Stimulated activated CD4-positive, alpha-beta T cell treated with anti-CD3 and anti-CD28 coated beads, Interleukin-12 subunit alpha, Interleukin-12 subunit beta, amount 100 ng/mL, for 4 hours (primary cell): ENCODE measurements around the gene A1BG.
A peak's percentile ranks its signal among the peaks of the same experiment; 100 is the strongest.
"Not testable (repeated sequence)": the region's sequence is repeated elsewhere in the genome, so short reads cannot be mapped to it uniquely, and the experiment has no call there.

ENCODE experiments used
- DNase-seq: peaks from one replicate; pipeline ENCODE4 v3.0.0-alpha.2; 2020

Gene A1BG

DNA sequence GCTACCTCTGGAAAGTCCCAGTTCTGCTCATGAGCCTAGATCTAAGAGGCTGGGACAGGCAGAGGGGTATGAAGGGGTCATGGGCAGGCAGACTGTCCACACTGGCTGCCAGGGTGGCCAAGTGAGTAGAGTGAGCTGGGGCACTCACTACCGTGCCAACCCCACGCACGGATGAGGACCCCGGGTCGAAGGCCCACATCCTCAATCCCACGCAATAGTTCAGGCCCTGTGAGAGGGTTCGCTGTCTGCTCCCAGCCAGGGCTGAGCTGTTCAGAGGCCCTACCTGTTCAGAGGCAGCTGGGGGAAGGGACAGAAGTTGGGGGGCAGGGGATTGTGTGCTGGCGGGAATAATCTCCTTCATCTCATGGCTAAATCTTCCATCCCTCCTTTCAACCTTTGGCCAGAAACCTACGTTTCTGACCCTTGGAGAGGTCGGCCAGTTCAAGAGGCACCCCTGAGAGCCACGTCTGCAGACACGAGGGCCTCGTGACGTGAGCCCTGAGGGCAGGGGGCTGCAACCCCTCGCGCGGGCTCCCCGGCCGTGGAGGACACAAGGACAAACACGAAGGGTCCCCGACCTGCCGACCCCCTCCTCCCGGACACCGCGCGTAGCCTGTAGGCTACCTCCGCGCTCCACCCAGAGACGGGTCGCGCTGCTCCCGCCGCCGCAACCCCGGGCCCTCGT is 32.7 kb upstream of the A1BG start:
- DNase-seq, result peak; percentile 43

DNA sequence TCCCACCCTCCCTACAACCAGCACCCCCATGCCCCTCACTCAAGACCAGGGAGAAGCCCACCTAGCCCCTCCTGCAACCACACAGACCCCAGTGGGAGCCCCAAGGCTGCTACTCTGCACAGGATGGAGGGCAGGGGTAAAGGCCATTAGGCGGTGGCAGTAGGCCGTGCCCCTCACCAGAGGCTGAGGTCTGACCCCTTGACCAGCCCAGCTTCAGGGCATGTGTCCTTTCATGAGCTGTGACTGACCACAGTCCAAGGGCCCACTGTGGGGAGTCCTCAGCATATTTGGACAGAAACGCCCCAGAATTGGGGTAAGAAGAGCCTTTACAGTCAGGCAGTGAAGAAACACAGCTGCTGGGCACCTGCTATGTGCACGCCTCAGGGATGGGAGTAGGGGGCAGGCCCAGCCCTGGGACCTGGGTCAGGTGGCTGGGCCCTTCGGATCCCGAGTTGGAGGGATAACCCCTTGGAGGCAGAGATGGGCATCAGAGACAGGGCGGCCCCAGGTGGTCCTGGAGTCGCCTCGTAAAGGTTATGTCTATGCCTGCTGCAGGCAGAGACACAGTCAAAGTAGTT is 32.1 kb upstream of the A1BG start:
- DNase-seq, result no peak

DNA sequence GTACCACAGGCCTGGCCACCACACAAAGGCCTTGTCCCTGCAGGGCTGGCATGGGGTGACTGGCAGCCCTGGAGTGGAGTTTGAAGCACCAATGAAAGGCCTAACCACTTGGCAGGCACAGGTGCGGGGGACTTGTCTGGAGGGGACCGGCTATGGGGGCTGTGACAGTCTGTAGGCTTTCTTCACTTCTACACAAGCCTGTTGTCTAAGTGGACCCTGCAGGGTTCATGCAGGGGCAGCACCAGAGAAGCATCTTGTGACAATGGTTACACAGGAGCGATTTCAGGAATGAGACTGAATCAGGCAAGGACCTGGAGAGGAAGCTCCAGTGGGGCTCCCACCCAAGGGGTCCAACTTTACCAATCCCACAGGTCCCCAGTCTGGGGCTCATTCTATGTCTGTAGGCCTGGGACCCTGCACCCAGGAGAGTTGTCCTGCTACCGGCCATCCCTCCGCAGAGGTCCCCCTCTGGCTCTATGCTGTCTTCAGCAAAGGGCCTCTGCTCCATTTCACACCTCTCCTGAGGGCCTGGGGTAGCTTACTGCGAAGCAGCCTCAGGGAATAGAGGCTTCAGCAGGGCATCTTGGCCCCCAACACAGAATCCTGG is 29.8 kb upstream of the A1BG start:
- no peak for DNase-seq

DNA sequence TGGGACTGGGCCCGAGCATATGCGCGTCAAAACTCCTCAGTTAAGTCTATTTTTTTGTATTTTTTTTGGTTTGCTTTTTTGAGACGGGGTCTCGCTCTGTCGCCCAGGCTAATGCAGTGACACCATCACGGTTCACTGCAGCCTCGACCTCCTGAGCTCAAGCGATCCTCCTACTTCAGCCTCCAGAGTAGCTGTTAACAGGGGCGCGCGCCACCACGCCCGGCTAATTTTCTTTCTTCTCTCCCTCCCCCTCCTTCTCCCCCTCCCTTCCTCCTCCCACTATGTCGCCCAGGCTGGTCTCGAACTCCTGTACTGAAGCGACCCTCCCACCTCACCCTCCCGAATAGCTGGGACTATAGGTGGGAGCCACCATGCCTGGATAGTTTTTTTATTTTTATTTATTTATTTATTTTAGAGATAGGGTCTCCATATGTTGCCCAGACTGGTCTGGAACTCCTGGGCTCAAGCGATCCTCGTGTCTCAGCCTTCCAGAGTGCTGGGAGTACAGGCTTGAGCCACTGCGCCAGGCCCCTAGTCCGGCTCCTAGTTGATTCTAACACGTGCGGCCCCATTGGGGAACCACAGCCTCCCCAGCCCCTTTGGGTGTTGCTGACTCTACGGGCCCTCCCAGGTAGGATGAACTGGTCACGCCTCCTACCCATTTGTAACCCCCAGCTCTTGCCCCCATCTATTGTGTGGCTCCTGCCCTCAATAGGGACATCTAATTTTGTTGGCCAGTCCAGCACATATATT is 28.3 kb upstream of the A1BG start:
- no peak for DNase-seq

DNA sequence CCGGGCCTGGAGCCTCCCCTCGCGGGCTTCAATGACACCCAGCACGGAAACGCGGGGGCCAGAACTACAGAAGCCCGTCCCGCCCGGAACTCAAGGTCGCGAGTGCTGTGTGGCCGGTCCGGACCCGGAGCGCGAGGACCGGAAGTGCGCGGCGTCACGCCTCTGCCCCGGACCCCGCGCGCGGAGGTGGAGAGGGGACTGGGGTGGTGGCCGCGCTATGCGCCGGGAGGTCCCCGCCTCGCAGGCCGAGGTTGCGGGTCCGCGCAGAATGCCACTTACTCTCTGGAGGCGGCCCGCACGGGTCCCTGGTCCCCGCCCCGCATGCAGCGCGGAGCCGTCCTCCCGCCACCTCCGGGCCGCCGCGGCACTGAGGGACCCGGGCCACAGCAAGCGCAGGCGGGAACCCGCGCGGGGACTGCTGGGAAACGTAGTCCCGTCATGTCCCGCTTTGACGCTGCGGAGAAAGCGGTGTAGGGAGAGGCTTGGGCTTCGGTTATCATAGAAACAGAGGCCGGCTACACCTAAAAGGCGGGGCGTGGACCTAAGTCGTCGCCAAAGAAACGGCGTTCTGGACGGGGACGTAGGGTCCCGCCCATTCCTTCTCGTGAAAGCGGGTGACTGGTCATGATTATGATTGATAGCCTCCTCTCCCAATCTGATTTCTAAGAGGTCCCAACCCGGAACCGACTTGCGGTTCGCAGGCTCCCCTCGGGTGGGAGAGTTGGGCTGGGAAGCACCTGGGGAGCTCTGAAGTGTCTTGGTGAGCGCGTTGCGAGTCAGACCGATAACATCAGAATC is 27.6 kb upstream of the A1BG start, which contains the start of gene ZNF837:
ZNF837 (minus strand) TSS at position 369 of the 798 bp plus-strand sequence. CDS start 11,698 bp downstream, outside the sequence.
- DNase-seq, result peak; percentile 94

DNA sequence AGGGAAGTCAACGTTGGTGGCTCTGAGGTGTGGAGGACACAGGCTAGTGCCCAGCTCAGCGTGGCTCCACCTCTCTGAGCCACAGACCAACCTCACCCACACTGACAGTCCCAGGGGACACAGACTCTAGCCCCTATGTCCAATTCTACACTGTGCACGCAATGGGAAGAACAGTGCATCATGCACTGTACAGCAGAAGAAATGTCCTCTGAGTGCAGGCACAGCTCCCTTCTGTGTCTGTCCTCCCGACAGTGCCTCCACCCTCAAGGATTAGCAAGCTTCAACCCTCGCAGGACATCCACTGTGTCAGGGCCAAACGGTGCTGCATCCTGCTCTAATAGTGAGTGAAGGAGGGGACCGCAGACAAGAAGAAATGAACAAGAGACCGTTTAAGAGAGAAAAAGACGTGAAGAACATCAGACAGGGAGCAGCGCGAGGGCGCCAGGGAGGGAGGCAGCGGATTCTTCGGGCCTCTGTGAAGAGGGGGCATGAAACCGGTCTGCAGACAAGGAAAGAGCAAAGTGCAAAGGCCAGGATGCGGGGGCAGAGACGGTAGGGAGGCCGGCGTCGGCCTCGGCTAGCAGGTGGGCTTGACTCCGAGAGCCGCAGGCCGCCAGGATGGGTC is 26.9 kb upstream of the A1BG start:
- no peak for DNase-seq

DNA sequence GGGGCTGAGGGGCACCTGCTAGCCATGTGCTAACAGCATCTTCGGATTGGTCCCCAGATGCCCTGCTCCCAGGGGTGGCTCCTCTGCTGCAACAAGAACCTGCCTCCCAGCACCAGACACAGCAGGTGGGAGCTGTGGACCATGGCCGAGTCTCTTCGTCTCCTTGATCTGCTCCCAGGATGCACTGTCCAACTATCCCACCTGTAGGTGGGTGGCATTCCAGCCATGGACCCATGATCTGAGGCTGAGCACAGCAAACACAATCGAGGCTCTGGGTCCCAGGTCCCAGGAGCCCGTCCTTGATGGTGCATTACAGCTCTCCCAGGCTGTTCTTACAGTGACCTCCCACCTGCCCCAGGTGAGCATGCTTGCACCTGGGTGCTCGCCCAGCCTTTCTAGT is 26.0 kb upstream of the A1BG start:
- DNase-seq, result no peak

DNA sequence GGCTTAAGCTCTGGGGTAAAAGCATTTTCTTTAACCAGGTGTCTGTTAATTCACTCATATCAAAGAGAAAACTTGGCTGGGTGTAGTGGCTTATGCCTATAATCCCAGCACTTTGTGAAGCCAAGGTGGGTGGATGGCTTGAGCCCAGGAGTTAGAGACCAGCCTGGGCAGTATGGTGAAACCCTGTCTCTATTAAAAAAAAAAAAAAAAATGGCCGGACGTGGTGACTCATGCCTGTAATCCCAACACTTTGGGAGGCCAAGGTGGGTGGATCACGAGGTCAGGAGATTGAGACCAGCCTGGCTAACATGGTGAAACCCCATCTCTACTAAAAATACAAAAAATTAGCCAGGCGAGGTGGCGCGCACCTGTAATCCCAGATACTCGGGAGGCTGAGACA is 23.4 kb upstream of the A1BG start:
- not testable (repeated sequence) for DNase-seq

DNA sequence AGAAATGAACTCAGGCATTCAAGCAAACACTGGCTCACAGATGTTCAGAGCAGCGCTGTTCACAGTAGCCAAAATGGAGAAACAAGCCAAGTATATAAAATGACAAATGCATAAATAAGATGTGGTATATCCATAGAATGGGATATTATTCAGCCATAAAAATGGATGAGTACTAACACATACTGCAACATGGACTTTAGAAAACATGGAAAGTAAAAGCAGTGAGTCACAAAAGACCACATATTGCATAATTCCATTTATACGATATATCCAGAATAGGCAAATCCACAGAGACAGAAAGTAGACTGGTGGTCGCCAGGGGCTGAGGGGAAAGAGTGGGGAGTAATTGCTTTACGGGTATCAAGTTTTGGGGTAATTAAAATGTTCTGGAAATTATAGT is 20.9 kb upstream of the A1BG start:
- no peak for DNase-seq

DNA sequence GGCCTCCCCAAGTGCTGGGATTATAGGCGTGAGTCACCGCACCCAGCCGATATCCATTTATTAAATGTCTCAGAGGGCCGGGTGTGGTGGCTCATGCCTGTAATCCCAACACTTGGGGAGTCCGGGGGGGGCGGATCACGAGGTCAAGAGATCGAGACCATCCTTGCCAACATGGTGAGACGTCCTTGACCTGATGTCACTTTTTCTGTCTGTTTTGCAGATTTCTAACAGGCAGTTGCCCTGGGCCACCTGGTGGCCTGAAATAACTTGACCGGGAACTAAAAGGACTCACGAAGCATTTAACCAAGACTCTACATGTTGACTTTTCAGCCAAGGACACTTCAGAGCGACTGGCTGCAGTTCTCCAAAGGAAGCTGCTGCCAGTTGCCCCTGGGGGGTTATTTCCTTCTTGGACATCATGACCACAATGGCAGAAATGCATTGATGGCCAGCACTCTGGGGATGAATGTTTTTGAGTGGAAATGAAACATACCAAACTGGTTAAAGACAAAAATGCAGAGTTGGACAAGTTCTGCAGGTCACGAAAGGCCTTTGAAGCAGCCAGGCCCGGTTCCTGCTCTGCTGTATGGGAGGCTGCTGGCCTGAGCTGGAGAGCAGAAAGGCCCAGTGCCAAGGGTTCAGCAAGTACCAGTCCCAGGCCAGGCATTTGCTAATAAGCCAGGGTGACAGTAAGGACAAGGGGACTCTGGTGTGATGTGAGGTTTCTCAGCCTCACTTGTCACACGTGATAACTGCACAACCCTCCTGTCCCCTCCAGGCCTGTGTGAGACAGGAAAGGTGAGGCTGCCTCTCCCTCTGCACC is 19.2 kb upstream of the A1BG start:
- DNase-seq, result no peak

DNA sequence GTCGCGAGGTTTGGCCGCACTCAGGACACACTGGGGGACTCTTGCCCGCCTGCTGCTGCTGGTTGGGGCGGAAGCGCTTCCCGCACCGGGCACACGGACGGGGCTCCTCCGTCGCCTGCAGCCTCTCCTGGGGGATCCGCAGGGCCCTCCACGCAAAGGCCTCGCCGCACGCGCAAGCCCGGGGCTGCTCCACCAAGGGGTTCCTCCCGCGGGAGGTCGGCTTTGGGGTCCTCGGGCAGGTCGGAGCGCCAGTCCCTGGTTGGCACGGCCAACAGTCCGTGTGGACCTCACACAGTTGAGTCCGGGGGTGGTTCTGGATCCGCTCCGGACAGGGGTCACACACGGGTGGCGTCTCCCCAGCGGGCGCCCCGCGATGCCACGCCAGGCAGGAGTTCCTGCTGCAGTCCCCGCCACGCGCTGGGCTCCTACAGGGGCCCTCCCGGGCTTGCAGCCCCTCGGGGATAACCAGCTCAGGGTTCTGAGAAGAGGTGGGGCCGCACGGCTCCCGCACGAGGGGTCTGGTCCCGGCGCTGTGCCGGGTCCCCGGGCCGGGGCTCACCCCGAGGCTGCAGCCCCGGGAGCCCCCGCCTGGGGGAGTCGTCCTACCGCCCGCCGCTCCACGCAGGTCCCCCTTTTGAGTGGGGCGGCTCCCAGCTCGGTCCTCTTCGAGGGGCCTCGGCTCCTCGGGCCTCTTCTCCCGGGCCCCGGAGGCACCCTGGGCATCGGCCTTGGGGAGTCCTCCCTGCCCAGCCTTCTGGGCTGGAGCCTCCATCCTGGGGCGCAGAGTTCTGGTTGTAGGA is 15.5 kb upstream of the A1BG start:
- no peak for DNase-seq

DNA sequence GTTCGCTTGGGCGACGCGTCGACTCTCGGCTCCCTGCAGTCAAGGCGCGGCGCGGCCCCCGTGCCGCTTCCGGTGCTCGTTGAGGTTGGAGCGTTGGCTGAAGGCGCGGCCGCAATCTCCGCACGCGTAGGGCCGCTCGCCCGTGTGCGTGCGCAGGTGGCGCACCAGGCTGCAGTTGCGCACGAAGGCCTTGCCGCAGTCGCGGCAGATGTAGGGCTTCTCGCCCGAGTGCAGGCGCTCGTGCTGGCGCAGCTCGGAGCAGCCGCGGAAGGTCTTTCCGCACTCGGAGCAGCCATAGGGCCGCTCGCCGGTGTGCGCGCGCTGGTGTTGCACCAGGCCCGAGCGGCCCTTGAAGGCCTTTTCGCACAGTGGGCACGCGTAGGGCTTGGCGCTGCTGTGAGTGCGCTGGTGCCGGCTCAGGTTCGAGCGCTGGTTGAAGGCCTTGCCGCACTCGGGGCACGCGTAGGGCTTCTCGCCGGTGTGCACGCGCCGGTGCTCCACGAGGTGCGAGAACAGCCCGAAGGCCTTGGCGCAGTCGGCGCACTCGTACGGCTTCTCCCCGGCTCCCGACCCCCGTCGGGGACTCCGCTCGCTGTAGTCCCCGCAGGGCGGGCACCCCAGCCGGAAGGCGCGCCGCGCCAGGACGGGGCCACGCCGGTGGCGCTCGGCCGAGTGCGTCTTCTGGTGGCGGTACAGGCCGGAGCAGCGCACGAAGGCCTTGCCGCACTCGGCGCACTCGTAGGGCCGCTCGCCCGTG is 14.6 kb upstream of the A1BG start:
- no peak for DNase-seq

DNA sequence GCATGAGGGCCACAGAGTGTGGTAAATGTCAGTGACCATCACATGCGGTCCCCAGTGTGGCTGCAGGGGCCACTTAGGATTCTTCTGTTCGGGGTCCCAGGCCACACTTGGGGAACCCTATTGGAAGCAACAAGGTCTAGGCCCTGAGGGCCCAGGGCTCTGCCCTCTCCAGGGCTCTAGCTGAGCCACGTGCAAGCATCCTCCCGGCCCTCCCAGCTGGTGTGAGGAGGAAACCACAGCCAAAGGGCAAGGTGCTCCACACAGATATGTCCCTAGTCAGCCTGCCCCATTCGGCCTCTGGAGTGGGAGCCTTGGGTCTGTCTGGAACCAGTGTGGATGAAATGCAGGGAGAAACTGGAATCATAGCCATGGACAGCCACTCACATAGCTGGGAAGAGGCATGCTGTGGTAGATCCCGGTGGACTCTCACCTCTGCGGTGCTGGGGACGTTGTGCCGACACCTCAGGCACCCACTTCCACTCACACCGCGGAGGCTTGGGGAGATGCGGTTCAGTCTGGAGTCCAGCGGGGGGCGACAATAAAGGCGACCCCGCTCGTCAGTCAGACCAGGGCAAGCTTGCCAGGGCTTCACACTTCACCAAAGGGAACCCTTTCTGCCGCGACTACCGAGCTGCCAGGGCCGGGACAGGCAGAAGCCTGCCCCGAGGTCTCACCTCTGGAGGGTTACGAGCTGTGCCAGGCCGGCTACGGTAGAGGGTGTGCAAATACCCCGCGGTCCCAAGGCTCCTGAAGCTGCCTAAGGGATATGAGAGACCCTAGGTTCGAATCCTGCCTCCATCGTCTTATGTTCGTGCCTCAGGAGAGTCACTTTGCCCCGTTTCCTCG is 13.5 kb upstream of the A1BG start:
- no peak for DNase-seq

DNA sequence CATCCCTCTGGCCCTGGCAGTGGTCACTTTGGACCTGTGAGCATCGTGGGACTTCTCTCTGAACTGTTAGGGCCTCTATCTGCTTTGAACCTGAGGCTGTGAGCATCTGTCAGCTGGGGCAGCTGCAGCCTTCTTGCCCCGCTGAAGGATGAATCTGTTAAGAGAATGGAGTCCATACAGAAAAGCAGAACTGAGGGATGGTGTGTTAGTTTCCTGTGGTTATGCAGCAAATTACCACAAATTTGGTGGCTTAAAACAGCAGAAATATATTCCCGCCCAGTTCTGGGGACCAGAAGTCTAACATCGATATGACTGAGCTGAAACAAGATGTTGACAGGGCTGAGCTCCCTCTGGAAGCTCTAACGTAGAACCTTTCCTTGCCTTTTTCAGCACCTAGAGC is 10.9 kb upstream of the A1BG start:
- no peak for DNase-seq

DNA sequence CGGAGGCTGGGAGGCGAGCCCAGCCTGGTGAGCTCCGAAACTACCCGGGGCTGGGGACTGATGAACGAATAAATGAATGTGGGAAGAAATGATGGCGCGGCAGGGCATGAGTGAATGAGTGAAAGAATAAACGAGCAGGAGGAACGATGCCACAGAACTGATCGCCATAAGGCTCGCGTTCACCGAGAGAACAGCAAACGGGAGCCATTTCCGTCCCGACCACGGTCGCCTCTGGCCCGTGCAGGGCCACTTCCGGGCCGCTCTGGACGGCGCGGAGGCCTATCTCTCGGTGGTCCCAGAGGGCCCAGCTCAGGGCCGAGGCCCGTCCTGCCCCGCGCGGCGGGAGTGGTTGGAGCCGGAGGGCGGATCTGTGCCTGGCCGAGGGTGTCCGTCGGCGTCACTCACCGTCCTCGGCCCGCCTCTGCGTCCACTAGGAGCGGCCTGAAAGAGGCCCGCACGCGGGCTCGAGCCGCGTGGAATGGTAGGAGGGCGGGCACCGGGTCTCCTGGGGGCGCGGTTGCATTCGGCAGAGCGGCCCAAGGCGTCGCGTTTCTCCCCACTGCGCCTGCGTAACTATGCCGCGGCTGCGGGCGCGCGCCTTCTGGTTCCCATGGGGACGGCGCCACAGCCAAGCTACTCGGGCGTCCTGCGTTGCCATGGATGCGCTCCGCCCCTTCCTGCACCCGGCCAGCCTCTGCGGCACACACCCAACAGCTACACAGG is 9.1 kb upstream of the A1BG start, which contains the start of gene ZNF497:
ZNF497 (minus strand) TSS at position 480 of the 723 bp plus-strand sequence. CDS start 5,116 bp downstream, outside the sequence.
- peak; percentile 96 for DNase-seq

DNA sequence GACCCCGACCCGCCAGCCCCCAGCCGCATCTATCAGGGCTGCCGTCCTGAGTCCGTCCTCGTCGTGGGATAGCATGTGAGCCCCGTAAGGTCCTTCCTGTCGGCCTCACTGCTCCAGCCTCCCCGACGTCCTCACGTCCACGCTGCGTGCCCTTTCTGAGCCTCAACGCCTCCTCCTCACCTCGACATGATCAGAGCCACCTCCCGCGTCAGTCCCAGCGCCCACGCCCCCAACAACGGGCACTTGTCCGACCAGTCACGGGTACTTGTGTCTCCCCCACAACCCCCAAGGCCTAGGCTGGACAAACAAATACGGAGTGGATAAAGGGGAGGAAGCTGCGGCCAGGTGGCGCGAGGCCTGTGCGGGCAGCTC is 8.6 kb upstream of the A1BG start:
- DNase-seq, result peak; percentile 51

DNA sequence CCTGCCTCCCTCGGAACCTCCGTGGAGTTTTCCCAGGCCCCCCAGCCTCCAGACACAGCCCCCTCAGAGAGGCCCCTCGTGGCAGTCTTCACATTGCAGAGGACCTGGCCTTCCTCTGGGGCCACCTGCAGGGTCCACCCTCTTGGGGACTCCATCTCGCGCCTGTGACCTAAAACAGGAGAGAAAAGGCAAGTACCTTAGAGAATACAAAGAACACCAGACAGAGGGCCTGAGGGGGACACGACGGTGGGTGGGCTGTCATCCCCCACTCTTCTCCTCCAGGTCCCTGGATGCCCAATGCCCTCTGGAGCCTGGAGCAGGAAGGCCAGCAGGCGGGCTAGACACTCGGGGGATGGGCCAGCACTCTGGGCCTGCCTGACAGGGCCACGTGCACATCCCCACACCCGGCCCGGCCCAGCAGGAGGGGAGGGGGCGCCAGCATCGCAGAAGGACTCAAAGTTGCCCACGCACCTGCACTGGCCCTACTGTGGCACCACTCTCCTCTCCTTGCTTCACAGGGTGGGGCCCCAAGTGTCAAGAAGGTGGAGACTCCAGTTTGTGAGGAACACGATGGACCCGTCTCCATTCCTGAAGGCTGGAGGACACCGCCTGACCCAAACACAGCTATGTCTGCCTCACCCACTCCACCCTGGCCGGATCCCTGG is 4.3 kb upstream of the A1BG start:
- DNase-seq, result no peak
